RKO (cell line): ENCODE measurements around the gene C1R.

Experiments
- DNase-seq: peaks from one replicate; pipeline ENCODE4 v3.0.0-alpha.2; 2016; ENCODE audit warnings: low spot score

The C1R gene

GRCh38 chr12:7035463-7035862 lies 56.8 kb downstream of the C1R start:
- no peak for DNase-seq

- DNase-seq, result no peak
Observed at GRCh38 chr12:7034464-7034863, 57.8 kb downstream of the C1R start.

- no peak for DNase-seq
Observed at GRCh38 chr12:7032990-7033389, 59.3 kb downstream of the C1R start.

- DNase-seq, result no peak
Observed at GRCh38 chr12:7031306-7031705, 60.9 kb downstream of the C1R start.
